ENCODE results near the gene SLC25A1.
"Not testable (repeated sequence)": the region's sequence is repeated elsewhere in the genome, so short reads cannot be mapped to it uniquely, and the experiment has no call there.

The SLC25A1 gene

DNA sequence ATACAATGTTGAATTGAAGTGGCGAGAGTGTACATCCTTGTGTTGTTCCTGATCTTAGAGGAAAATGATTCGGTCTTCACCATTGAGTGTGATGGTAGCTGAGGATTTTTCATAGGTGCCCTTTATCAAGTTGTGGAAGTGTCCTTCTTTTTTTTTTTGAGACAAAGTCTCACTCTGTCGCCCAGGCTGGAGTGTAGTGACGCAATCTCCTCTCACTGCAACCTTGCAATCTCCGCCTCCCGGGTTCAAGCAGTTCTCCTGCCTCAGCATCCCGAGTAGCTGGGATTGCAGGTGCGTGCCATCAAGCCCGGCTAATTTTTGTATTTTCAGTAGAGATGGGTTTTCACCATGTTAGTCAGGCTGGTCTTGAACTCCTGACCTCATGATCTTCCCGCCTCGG, 19.9 kb downstream of the SLC25A1 start:
- not testable (repeated sequence) for DNase-seq

DNA sequence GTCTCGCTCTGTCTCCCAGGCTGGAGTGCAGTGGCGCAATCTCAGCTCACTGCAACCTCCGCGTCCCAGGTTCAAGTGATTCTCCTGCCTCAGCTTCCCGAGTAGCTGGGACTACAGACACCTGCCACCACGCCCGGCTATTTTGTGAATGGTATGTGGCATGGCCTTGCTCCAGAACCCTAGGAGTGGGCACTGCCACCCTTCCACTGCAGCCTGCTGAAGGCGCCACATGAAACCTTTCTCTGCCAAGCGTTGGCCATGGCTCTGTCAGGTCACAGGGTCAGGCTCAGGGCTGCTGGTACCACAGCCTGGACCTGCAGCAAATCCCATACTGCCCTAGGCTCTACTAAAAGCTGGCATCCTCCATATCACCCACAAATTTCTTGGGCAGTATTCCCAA, 22.4 kb downstream of the SLC25A1 start:
- DNase-seq, result not testable (repeated sequence)

DNA sequence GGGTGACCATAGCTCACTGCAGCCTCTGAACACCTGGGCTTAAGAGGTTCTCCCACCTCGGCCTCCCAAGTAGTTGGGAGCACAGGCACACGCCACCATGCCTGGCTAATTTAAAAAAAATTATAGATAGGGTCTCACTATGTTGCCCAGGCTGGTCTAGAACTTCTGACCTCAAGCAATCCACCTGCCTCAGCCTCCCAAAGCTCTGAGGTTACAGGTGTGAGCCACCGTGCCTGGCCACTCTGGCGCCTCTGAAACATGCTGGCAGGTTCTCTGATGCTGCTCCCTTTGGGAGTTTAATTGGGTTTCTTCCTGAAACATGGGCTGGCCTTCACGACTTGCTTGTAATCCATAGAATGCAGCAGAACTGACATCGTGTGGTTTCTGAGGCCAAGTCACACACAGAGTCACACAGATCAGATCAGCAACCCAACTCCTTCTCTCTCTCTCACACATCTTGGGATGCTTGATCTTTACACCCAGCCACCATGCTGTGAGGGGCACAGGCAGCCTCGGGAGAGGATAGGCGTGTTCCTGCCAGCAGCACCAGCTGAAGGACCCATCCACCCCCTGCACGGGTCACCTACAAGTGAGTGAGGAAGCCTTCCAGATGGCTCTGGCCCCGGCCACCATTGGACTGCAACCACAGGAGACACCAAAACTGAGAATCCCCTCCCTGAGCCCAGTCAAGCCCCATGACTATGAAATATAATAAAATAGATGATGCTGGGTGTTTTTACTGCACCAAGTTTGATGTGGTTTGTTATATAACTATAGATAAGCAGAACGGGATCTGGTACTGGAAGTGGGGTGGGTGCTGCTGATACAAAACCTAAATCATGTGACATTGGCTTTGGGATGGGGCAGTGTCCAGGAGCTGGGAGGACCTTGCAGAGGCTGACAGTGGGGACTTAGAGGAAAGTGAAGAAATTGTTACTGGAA, 25.3 kb downstream of the SLC25A1 start:
- DNase-seq, result no peak

DNA sequence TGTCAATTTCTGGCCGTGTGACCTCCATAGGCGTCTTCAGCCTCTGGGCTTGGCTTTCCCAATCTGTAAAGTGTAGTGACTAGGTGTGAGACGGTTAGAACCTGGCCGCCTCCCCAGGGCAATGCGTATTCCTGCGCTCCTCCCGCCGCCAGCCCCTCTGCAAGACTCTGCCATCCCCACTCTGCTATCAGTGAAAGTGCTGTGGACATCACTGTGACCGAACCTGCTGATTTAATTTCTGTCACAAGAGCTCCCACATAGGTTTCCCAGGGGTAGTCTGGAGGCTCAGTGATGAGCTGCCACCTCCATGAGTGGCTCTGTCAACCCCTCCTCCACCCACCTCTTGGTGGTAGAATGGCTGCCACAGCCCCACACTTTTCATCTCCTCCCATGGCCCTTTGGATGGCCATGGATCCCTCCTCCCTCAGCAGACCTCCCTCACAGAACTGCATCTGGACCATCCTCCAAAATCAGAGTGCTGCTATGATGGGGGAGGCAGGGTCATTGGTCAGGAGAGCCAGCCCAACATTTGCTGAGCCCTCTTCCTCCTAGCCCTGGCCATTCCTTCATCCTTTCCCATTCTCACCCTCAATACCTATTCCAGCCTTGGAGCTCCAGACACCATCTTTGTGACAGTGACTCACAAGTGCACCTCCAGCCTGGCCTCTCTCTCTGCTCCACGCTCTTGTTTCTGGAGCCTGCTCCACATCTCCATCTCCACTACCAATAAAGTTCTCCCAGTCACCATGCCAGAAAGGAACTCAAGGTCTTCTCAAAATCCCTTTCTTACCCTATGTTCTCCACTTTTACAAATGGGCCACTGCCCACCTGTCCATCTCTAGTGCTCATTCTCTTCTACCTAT, 27.0 kb downstream of the SLC25A1 start:
- no peak for DNase-seq

DNA sequence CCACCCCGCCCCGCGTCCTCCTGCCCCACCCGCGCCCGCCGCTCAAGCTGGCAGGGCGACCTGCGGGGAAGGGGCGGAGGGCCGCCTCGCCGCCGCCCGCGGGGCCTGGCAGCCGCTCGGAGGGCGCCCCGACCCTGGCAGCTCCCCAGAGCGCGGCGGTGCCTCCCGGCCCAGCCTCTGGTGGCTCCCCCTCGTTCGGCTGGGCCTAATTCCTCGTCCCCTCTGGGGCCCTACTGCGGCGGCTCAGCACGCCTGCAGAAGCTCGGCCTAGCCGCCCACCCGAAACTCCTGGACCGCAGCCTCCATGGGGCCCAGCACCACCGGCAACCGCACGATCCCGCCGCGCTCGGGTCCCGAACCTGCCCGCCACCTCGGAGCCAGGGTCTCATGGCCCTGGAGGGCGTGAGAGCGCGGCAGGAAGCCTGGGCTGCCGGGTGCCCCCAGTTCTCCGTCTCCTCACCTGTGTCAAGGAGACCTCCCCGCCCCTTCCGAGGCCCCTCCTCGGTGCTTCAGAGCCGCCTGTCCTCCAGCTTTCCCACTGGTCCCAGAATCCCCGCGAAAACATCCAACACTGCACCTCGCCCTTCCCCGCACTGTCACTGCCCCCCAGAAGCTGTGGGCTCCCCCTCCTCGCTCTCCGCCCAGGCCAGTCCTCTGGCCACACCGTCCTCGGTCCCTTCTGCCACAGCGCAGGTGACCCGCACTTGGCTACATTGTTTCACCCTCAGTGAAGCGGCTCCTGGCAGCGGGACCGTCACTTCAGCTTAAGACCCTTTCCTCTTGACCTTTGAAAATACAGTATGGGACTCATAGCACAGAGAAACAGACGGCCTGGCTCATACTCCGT, 27.8 kb downstream of the SLC25A1 start:
- no peak for DNase-seq

DNA sequence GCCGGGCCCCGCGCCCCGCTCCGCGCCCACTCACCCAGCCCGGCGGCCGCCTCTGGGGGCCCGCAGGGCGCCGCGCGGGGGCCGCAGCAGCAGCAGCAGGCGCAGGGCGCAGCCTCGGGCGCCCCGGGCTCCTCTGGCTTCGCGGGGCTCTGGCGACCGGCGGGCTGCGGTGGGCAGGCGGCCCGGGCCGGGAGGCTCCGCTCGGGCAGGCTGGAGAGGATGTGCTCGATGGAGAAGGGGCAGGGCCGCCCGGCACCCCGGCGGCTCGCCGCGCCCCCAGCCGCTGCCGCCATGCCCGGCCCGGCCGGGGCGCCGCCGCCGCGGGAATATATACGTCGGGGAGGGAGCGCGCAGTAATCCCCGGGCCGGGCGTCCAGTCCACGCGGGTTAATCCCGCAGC, 28.5 kb downstream of the SLC25A1 start, which contains the start of gene GSC2:
GSC2 (minus strand) TSS at position 302 of the 400 bp plus-strand sequence; CDS start at position 293, 9 bp downstream.
- DNase-seq, result no peak

DNA sequence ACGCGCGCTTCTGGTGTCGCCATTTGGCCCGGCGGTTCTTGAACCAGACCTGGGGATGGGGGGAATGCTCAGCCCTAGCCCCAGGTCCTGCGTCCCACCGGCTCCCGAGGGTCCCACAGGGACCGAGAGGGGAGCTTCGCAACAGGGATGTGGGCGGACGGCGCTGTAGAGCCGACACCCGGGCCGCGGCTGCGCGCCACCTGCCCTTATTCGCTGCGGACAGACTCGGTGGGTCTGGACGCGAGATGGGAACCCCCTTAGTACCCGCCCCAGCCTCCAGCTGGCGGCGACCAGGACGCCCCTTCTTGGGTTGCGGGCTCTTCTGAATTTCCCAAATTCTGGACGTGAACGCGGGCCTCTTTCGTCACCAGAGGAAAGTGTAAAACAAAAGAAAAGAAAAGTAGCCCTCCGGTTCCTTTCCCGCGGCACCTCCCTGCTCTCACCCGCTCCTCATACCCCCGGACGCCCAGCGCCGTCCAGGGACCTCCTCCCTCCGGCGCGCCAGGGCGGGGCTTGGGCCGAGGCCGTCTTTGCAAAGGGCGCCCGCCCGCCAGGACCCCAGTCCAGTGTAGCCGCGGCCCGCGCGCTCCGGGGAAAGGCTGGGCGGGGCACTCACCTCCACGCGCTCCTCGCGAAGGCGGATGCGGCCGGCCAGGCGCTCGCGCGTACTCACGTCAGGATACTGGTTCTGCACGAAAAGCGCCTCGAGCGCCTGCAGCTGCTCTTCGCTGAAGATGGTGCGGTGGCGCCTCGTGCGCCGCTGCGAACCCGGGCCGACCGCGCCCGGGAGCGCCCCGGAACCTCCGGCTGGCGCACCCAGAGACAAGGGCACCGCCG, 29.3 kb downstream of the SLC25A1 start:
- DNase-seq, result no peak

DNA sequence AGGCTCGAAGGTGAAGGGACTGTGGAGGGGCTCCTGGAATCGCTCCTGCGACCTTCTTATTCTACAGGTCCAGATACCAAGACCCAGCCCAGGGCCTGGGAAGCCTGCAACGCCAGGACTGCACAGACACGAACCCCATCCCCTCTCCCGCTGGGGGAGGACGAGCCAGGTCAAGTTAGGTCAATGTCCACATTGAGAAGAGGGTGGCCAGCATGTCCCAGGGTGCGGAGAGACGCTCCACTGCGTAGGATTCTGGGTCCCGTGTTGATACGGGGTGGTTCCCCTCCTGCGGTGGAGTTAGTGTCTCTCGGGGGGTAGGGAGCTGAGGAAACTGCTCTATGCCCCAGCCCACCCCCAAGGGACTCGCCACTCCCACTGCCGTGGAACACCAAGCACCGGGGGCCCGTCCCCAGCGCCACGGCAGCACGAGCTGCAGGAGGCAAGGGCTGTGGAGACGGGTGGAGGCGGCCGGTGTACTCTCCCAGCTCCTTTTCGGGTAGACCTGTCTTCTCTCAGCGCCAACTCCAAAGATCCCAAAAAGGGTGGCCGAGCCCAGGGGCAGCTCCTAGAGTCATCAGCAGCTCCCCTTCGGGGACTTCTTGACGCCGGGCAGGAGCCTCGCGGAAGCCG, 30.0 kb downstream of the SLC25A1 start:
- no peak for DNase-seq

DNA sequence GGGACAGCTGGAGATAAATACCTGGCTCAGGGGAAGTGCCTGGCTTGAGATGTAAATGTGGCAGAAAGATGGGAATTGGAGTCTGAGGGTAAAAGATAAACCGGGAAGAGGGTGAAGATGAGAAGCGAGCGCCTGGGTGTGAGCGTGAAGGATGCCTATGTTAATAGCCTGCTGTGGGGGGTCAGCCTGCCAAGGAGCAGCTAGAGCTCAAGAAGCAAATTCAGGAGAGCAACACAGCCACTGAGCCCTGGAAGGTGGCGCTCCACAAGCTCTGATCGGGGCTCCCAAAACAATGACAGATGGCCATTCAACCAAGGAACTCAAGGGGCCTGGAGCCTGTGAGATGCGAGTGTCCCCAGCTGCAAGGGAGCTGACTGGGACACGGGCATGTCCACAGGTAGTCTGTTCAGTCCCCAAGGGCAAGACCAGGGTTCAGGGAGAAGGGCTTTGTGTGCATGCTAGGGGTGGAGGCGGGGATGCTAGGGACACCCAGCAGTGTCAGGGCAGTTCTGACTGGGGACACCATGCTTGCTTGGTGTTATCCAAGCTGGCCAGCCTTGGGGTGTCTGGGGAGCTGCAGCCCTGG, 31.2 kb downstream of the SLC25A1 start:
- no peak for DNase-seq

DNA sequence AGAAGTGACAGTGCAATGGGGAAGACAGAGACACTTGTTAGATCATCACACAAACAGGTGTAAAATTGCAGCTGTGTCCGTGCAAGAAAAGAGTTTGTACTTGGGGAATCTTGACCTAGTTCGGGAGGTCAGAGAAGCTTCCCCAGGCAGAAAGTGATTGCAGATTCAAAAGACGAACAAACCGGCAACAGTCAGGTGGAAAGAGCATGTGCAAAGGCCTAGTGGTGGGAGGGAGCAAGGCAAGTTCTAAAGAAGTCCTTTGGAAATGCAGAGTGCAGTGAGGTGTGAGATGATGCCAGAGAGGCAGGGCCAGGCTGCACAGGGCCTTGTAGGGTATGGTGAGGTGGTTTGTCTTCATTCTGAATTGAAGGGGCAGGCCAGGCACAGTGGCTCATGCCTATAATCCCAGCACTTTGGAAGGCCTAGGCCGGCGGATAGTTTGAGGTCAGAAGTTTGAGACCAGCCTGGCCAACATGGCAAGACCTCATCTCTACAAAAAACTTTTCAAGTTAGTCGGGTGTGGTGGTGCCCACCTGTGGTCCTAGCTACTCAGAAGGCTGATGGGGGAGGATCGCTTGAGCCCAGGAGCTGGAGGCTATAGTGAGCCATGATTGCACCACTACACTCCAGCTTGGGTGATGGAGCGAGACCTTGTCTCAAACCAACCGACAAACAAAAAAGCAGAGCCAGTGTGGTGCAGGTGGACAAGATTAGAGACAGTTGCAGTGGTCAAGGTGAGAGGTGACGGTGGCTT, 32.1 kb downstream of the SLC25A1 start:
- DNase-seq, result no peak

DNA sequence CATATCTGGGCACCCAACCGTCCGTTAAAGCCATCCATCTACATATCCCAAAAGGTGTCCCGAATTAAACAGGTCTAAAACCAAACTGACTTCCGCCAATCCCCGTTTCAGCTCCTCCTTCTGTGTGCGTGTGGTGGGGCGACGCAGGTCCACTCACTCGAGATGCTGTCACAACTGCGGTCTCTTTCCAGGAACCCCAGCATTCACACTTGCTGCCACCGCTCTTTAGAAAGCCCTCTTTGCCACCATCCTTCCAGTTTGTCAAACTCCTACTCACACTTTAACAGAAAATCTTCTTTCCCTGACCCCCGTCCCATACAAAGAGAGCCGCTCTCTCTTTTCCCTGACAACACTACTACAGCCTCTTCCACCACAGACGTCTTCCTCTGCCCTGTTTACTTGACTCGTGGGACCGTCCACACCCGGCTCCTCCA, 34.6 kb downstream of the SLC25A1 start:
- DNase-seq, result no peak

DNA sequence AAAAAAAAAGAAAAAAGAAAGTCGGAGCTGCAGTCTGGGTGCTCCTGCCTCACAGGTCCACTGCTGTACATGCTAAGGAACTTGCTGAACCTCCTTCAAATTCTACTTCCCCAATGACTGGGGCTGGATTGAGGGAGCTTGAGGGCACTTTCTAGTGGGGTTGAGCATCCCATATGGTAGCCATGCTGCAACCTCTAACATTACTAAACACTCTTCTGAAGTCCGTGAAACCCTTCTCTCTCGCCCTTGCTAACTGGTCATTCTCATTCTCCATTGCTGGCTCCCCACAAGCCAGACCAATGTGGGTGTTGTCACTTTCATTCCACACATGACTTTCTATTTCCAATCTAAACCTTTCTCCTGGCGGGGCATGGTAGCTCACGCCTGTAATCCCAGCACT, 35.3 kb downstream of the SLC25A1 start:
- DNase-seq, result no peak

DNA sequence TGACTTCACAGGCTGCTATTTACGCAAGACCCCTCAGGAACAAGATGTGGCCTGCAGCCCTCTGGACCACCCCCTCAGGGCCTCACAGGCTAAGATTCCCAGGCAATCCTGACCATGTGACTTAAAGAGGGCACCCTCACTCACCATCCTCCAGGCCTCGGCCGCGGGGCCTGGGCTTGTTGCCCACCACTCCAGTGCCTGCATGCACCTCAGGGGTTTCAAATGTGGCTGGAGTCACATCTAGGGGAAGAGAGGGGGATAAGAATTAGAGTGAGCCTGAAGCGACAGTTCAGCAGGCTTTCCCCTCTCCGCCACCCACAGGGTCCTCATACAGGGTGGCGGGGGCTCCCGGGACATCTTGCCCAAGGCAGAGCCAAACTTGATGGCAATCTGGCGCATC, 36.1 kb downstream of the SLC25A1 start:
- DNase-seq, result no peak

DNA sequence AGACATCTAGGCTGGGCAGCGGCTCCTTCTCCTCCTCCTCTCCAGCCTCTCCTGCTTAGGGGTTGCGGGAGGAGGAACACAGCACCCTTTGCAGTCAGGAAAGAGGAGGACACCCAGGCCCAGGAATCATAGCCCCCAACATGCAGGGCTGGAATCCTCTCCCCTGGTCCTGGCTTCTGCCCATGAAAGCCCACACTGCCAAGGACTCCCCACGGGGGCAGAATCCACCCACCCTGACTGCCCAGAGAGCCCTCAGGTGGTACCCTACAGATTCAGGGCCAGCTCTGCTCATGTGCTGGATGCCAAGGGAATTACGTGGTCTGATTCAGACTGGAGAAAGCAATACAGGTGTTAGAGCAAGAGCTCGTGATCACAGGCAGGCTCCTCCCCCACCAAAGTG, 38.6 kb downstream of the SLC25A1 start:
- DNase-seq, result no peak

DNA sequence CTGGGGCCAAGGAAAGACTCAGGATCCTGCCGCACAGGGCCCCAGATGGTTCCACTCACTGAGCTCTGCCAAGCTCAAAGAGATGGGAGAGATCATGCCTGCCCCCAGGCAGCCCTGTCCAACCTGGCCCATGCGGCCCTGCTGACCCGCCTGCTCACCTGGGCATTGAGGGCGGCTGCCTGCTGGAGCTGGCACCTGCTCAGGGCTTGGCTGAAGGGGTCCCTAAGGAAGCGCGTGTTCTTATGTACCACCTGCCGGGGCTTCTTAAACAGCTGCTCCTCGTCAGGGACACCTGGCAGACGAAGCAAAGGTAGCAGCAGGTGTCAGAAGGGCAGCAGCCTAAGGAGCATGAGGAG, 39.6 kb downstream of the SLC25A1 start:
- DNase-seq, result no peak

DNA sequence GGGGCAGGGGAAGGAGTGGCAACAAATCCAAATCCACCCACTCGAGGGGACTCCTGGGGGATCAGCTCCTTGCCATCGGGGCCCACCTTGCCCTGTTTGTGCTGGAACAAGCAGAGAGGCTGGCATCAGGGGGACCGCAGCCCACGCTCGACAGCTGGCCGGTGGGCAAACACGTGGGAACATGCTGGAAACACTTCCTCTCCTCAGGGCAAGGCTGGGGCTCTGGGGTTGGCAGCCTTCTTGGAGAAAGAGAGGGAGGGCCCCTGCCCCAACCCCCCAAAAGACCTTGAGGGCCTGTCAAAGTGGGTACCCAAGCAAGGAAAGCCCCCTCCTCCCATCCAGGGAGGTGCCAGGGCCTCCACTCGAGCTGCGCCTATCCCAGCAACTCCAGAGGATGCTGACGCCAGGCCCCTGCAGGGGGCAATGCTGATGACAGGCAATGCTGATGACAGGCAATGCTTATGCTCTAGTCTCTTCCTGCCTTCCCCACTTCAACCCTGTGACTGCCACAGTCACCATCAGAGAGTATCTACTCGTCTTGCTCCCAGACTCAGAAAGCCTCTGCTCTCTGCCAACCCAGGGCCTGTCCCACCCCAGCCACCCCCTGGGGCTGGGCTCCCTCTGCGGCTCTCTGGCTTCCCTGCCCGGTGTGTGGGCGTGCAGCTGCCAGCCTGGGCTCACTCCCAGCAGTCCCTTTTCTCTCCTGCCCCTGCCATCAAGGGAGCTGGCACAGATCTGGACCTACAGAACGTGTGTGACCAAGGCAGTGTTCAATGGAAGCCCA, 40.1 kb downstream of the SLC25A1 start:
- no peak for DNase-seq

DNA sequence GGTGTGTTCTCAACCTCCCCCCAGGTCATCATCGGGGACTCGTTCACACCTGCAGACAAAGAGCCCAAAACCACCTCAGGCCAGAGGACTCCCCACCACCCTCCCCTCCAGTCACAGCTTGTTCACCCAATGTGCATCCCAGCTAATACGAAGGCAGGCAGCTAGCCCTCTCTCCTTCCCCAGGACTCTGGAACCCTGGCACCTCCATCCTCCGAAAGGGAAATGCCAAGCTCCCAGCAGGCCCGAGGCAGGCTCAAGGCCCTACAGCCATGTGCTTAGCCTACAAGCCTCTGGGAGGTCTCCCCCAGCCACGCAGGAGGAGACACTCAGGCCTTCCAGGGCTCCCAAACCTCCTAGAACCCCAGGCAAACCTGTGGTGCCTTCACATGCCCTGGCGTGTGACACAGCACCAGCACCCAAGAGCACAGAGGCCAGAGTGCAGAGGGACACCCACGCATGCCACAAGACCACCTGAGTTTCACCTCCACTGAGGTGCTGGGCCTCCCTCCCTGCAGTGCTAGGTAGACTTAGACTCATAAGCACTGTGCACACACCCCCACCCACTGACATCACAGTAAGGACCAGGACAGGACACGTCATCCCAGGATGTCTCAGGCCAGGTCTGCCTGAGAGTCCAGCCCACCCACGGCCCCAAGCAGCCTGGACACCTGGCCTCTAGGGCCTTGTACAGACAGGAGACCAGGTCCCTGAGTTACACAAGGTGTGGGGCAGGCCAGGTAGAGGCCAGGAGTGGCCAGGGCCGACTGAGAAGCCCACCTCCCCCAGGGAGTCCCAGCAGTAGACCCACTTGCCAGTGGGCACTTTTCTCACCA, 40.9 kb downstream of the SLC25A1 start:
- DNase-seq, result no peak

DNA sequence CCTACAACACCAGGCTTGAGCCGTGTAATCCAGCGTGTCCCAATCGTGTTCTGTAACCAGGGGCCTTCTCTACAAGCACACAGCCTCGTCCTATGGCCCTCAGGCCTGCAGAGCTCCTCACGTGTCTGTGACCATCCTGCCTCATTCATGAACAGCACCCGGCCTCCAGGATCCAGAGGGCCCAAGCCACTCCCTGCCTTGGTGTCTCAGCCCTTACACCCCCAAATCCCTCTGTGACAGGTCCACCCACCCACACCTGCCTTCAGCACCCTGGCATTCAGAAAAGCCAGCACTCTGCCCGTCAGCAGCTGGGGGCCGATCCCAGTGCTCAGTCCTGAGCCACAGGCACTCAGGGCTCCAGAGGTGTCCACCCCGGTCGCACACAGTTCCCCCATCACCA, 41.6 kb downstream of the SLC25A1 start:
- DNase-seq, result no peak

Measured in fibroblast of upper back skin (primary cell).